GM15510 (cell line): ENCODE measurements around the gene DACH1.

Source experiments
- POLR2A ChIP-seq: IDR thresholded peaks from 3 replicates; pipeline ENCODE4 v1.6.1; 2011; ENCODE audit warnings: borderline replicate concordance; ENCODE audit not compliant: insufficient read length; ENCODE audit errors: extremely low read depth

Gene DACH1

GRCh38 chr13:71773531-71773930, 93.5 kb downstream of the DACH1 start:
- no peak for TF ChIP-seq POLR2A

- no peak for TF ChIP-seq POLR2A
These were observed 94.6 kb downstream of the DACH1 start for GRCh38 chr13:71772361-71772760.

- no peak for TF ChIP-seq POLR2A
These were observed 95.9 kb downstream of the DACH1 start for GRCh38 chr13:71771144-71771543.

DNA sequence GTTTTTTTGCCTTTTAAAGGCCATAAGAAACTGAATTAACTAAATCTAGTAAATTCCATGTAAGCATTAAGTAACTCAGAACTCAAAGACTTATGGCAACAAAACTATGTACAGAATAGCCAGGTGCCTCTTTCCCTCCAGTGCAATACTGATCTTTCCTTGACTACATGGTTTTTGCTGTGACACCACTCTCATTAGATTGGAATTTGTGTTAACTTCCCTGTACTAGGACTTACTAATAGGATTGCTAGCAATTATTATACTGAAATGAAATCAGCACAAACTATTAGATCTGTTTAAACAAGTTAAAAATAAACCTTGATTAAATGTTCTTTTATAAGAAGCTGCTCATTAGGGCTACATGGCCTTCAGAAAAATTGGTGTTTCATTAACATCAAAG, 96.3 kb downstream of the DACH1 start:
- no peak for TF ChIP-seq POLR2A

- TF ChIP-seq POLR2A = no peak
These were observed 98.1 kb downstream of the DACH1 start for GRCh38 chr13:71768881-71769280.

GRCh38 chr13:71759651-71760511, 107.1 kb downstream of the DACH1 start:
- TF ChIP-seq POLR2A = no peak

DNA sequence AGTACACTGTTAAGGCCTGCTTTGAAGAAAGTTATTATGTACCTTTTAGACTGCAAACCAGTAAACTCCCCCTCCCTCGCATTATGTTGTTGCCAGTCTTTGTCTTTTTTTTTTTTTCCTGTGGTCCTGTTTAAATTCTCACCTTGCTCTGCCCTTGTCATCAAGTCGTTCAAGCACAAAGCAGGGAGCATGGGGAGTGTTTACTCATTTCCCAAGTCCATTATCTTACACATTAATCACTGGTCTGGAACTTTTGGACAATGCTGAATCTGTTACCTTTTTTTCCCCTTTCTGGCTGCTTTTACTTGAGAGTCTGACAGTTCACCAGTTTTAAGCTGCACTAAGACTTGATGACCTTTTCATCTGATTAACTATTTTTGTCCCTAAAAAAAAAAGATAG, 108.2 kb downstream of the DACH1 start:
- TF ChIP-seq POLR2A = no peak

GRCh38 chr13:71754407-71754974, 112.5 kb downstream of the DACH1 start:
- no peak for TF ChIP-seq POLR2A

DNA sequence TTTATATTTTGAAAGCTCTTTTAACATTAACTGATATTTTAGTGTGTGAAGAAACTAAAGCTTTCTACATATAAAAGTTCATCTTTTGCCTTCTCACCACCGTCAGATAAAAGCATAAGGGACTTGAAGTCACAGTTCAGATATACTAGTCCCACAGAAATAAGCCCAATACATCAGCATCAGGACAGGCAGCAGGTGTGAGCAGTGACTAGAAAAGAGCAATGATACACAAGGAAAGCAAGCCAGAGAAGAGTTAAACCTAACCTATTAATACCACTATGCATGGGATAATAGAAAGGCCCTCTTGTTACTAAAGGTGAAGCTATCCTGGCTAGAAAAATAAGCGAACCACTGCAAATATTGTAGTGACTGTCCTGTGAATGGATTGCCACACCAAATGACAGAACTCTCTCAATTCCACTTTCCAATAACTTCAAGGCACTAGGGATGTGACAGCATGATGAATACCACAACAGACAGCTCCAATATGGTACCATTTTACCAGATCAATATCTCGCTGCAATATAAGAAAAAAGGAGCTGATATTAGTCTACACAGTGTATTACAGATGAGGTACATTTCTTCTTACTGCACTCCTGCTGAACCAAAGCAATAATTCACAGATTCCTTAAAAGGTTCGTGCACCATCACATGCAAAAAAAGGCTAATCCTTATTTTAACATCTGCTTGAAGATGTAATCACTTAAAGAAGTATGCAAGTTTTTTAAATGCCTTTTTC, 114.1 kb downstream of the DACH1 start:
- TF ChIP-seq POLR2A = no peak

DNA sequence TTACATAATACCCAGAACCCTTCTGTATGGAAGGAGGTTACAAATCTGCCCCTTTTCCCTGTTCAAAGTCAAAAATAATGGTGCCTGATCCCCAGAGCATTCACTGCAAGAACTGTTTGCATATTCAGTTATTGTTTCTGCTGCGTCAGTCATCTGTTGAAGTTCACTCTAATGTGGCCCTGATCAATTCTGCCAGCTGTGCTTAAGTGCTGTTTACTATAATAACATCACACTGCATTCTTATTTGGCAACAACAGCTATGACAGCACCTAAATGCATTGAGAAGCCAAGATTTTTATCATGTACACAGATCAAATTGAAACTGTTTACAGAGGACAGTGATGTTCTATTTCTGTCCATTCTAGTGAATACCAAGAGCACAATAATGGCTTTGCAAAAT, 115.9 kb downstream of the DACH1 start:
- no peak for TF ChIP-seq POLR2A

- TF ChIP-seq POLR2A = no peak
These were observed 136.7 kb downstream of the DACH1 start for GRCh38 chr13:71730267-71730666.

DNA sequence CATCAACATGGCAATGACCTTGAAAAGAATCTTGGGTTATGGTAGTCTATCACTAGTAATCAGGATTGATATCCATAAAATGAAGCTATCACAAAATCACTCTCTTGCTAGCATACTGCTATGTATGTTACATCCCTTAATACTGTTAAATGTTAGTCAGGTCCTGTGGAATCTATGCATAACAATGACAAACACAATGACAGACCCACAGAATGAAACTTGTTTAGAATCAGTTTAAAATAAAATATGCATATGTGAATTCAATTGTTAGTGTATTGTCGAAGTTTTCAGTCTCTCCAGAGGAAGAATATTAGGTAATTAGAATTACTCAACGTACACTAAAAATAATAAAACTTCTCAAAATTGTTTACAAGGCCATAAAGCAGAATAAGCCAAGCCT, 137.6 kb downstream of the DACH1 start:
- no peak for TF ChIP-seq POLR2A

DNA sequence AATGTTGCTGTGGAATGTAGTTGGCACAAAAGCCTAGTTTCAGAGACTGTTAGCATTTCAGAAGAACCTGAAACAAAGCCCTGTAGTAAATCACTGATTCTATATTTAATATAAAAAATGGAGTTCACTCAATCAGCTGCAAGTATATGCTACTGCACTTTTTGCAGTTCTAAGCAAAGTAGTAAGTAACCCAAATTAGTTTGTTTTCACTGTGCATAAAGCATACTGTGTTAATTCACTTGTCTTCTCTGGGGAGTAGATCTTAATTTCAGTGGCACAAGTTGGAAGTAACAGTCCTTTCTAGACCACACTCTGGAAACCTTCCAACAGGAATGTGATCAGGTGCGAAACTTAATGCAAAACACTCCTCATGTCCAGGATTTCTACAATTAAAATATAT, 139.3 kb downstream of the DACH1 start:
- TF ChIP-seq POLR2A = no peak

DNA sequence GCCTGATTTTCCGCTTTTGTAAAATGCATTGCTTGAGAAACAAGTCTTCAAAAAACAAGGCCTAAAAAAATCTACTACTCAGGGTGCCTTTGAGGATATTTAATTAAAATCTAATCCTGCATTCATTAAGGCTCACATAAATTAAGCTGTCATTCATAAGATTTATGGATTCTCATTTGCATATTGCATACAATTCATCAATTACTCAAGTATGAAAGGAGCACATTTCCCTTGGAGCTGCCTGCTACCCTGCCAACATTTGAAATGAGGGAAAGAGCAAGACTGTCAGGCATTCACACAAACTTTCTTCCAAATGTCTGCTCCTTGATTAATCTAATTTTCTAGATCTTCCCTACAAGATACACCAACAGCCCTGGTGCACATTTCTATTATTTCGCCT, 140.0 kb downstream of the DACH1 start:
- TF ChIP-seq POLR2A = no peak

DNA sequence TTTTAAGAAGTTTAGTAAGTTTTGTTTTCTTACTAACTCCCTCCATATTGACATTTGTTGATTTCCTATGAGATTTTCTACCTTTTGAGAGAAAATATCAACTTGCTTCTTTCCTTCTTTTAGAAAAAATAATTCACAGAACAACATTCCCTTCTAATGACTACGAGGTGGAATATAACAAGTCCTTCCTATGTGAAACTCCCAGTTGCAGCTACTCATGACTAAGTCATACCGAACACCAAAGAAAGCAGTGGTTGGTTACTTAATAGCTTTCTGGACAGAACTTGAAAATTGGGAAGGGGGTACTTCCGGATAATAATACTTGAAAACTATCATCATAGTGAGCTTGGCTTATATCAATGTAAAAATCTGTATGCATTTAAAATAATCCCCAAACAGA, 144.8 kb downstream of the DACH1 start:
- no peak for TF ChIP-seq POLR2A
